CD8-positive, alpha-beta memory T cell (primary cell): Measurements from ENCODE around the gene TH. TPM values are rescaled to one million over a fixed set of nuclear protein-coding genes. Genes with fewer than 3 reads are reported as not detected.

Source experiments
- CTCF ChIA-PET: fragments of 350-600 bp; sonication (Branson Sonifier 250); formaldehyde crosslinking; loops from one replicate; lab custom pipeline; 2021; ENCODE audit warnings: antibody characterized with exemption; lab: Charles Lee
- POLR2A ChIA-PET: fragments of 350-600 bp; sonication (Branson Sonifier 250); formaldehyde crosslinking; loops from one replicate; lab custom pipeline; 2021; ENCODE audit warnings: antibody characterized with exemption; lab: Charles Lee
- DNase-seq, 5 donors: peaks; one replicate each; pipeline versions ENCODE4 v3.0.0 to v3.0.0-alpha.2; 2020 to 2022; ENCODE audit warnings: mixed read lengths in 1 of 5
- H3K27ac ChIP-seq: one replicate; pipeline ENCODE4 v1.7.0; 2013; ENCODE audit warnings: low read depth, mild to moderate bottlenecking, low read length, moderate library complexity
- H3K27me3 ChIP-seq: 2 replicates; pipeline ENCODE4 v1.7.0; 2013; ENCODE audit warnings: low read length, mild to moderate bottlenecking; ENCODE audit not compliant: insufficient read depth, poor library complexity, severe bottlenecking
- H3K36me3 ChIP-seq: 2 replicates; pipeline ENCODE4 v1.7.0; 2013; ENCODE audit warnings: mild to moderate bottlenecking, low read length, moderate library complexity; ENCODE audit not compliant: insufficient read depth
- H3K4me1 ChIP-seq: 2 replicates; pipeline ENCODE4 v1.7.0; 2013; ENCODE audit warnings: mild to moderate bottlenecking, low read length, moderate library complexity; ENCODE audit not compliant: insufficient read depth
- H3K4me3 ChIP-seq: 2 replicates; pipeline ENCODE4 v1.7.0; 2013; ENCODE audit warnings: mild to moderate bottlenecking, low read length
- H3K9me3 ChIP-seq: 2 replicates; pipeline ENCODE4 v1.7.0; 2013; ENCODE audit warnings: mild to moderate bottlenecking, low read length
- H3K27ac Mint-ChIP-seq, 8 donors: one replicate each; pipeline ENCODE4 v1.8.0; 2020 to 2021; ENCODE audit warnings: mixed read lengths in 8 of 8, mild to moderate bottlenecking in 6 of 8, inconsistent platforms in 3 of 8, moderate library complexity in 3 of 8
- H3K27me3 Mint-ChIP-seq, 2 donors: one replicate each; pipeline ENCODE4 v1.8.0; 2020 to 2021; ENCODE audit warnings: mixed read lengths in 2 of 2, mild to moderate bottlenecking in 1 of 2, moderate library complexity in 1 of 2
- H3K36me3 Mint-ChIP-seq, 3 donors: one replicate each; pipeline ENCODE4 v1.8.0; 2020 to 2021; ENCODE audit warnings: mixed read lengths in 3 of 3, inconsistent platforms in 1 of 3, mild to moderate bottlenecking in 1 of 3
- H3K4me1 Mint-ChIP-seq, 3 donors: one replicate each; pipeline ENCODE4 v1.8.0; 2020 to 2021; ENCODE audit warnings: mixed read lengths in 3 of 3, inconsistent platforms in 1 of 3, mild to moderate bottlenecking in 1 of 3
- H3K4me3 Mint-ChIP-seq, 7 donors: one replicate each; pipeline ENCODE4 v1.8.0; 2020 to 2021; ENCODE audit warnings: mixed read lengths in 7 of 7, mild to moderate bottlenecking in 6 of 7, moderate library complexity in 4 of 7, inconsistent platforms in 2 of 7
- H3K9me3 Mint-ChIP-seq, 5 donors: one replicate each; pipeline ENCODE4 v1.8.0; 2020 to 2022; ENCODE audit warnings: mixed read lengths in 5 of 5, mild to moderate bottlenecking in 3 of 5, moderate library complexity in 2 of 5, inconsistent platforms in 1 of 5
- polyA plus RNA-seq: library from polyadenylated mRNA; unstranded; fragments of 300-500 nt; fragmentation: Illumina TruSeq; gene quantifications from one replicate; pipeline ENCODE4 v1.2.3, GENCODE V29; 2021
- total RNA-seq, 2 experiments: library from RNA; stranded (reverse); gene quantifications; one replicate each; pipeline ENCODE4 v1.2.3, GENCODE V29; 2021

Gene TH
- total and polyA plus RNA-seq, 3 experiments from 2014 or later = not detected

DNA sequence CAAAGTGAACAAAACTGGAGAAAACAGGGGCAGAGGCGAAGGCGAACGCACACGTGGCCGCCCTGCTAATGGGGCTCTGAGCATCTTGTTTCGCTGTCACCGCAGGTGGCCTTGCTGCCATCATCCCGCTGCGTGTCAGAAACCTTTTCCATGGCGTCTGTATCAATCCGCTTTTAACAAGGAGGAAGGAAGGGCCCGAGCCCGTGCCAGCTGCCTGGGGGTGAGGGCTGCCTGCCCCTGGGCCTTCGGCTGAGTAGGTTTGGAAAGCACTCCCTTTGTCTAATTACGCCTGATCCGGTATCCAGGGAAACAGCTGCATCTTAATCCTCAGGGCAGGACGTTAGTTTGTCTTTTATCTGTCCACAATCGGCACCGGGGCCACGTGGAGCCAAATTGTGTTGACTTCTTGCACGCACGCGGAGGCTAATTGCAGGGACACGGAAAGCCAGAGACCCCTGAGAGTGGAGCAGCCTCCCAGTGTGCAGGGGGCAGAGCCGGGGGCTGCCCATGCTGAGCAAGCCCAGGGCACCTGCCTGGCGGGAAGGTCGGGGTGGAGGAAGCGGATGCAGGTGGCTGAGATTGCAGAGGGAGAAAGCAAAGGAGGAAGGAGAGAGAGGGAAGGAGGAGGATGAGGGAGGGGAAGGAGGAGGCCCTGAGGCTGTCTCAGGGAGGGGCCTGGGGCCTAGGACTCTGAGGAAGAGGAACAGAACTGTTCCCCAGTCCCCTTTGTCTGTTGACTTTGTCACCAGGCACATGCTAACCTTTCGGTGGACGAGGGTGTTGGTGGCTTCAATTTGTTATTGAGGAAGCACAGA is 19.2 kb upstream of the TH start:
- CTCF ChIA-PET = no interaction called here
- H3K4me1 Mint-ChIP-seq = peaks cover 0 to 1% (median under 1%) of the 10 kb centered on the region in 3 donors
- H3K4me3 Mint-ChIP-seq = no peak overlapping the region

DNA sequence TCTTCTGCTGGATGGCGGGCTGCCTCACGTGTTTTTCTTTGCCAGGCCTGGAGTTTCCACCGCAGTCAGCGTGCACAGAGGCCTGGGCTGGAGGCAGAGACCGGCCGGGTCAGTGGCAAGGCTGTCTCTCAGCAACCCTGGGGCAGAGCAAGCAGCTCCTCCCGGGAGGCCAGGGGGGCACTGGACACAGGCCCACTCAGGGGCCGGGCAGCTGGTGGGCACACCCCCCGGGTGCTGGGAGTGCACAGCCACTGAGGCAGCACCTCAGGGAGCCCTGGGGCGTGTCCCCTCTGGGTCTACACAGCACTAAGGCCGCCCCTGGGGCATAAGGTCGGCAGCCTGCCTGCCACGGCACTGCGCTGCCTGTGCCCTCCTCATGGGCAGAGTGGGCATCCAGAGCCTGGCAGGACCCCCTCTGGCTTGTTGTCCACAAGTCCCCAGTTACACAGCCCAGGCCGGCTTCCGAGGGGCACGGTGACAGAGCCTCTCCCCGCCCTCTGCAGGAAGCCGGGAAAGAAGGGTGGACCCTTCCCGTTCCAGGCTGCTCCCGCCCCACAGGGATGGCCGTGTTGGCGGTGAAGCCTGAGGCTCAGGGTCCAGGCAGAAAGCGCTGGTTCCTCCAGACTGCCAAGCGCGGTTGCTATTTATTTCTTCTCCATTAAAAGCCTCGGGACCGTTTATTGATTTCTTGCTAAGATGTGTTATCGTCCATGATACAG is 18.5 kb upstream of the TH start:
- H3K9me3 Mint-ChIP-seq = no peaks in the 10 kb centered on the region
- no peaks in the 10 kb centered on the region for H3K36me3 Mint-ChIP-seq
- H3K9me3 ChIP-seq = no peaks in the 10 kb centered on the region
- no peak overlapping the region for H3K4me3 ChIP-seq
- no peaks in the 10 kb centered on the region for H3K27me3 ChIP-seq
- CTCF ChIA-PET = no interaction called here
- H3K4me3 Mint-ChIP-seq = no peak overlapping the region
- no peak overlapping the region for H3K27ac Mint-ChIP-seq
- H3K27me3 Mint-ChIP-seq = peaks cover 7 to 31% of the 10 kb centered on the region in 2 donors
- peaks cover 0 to 1% (median 0%) of the 10 kb centered on the region in 3 donors for H3K4me1 Mint-ChIP-seq
- peaks cover 6% of the 10 kb centered on the region for H3K4me1 ChIP-seq
- no peak overlapping the region for H3K27ac ChIP-seq
- H3K36me3 ChIP-seq = no peaks in the 10 kb centered on the region
- DNase-seq = no peak
- POLR2A ChIA-PET = no interaction called here

More for the DNA sequence above, 19.2 kb upstream of the TH start:
- Histone ChIP-seq H3K4me1 (peaks cover 6% of the 10 kb centered on the region), H3K36me3 (no peaks in the 10 kb centered on the region), H3K4me3 (no peak overlapping the region), H3K27ac (no peak overlapping the region), H3K9me3 (no peaks in the 10 kb centered on the region), H3K27me3 (no peaks in the 10 kb centered on the region)
- Mint-ChIP-seq H3K36me3 (no peaks in the 10 kb centered on the region), H3K9me3 (no peaks in the 10 kb centered on the region), H3K27me3 (peaks cover 7 to 28% of the 10 kb centered on the region in 2 donors), H3K27ac (no peak overlapping the region)
- no peak for DNase-seq
- POLR2A ChIA-PET = no interaction called here

GRCh38 chr11:2188745-2189144 is 17.1 kb upstream of the TH start:
- Histone ChIP-seq H3K27ac (no peak overlapping the region), H3K9me3 (no peaks in the 10 kb centered on the region), H3K27me3 (no peaks in the 10 kb centered on the region), H3K36me3 (no peaks in the 10 kb centered on the region), H3K4me3 (no peak overlapping the region), H3K4me1 (peaks cover 6% of the 10 kb centered on the region)
- DNase-seq = no peak
- no peak overlapping the region for H3K27ac Mint-ChIP-seq
- no peaks in the 10 kb centered on the region for H3K9me3 Mint-ChIP-seq
- H3K4me3 Mint-ChIP-seq = no peak overlapping the region
- POLR2A ChIA-PET = no interaction called here
- CTCF ChIA-PET = no interaction called here
- no peaks in the 10 kb centered on the region for H3K4me1 Mint-ChIP-seq
- H3K36me3 Mint-ChIP-seq = no peaks in the 10 kb centered on the region
- H3K27me3 Mint-ChIP-seq = peaks cover 6 to 34% of the 10 kb centered on the region in 2 donors

GRCh38 chr11:2187280-2187707 is 15.7 kb upstream of the TH start:
- no peaks in the 10 kb centered on the region for H3K36me3 ChIP-seq
- ChIA-PET CTCF (interaction anchor here (0.7 to 4.0 kb wide), 5 partner anchors 10 to 238 kb away, joined by 3 to 28 read pairs (median 5); no protein-coding TSS in a partner anchor), POLR2A (no interaction called here)
- H3K27me3 Mint-ChIP-seq = peaks cover 6 to 34% of the 10 kb centered on the region in 2 donors
- H3K4me3 ChIP-seq = no peak overlapping the region
- H3K9me3 Mint-ChIP-seq = no peaks in the 10 kb centered on the region
- peaks cover 6% of the 10 kb centered on the region for H3K4me1 ChIP-seq
- no peak overlapping the region for H3K4me3 Mint-ChIP-seq
- no peaks in the 10 kb centered on the region for H3K9me3 ChIP-seq
- H3K4me1 Mint-ChIP-seq = peaks cover 0 to 1% (median 0%) of the 10 kb centered on the region in 3 donors
- H3K27ac ChIP-seq = no peak overlapping the region
- H3K36me3 Mint-ChIP-seq = no peaks in the 10 kb centered on the region
- DNase-seq = no peak
- no peak overlapping the region for H3K27ac Mint-ChIP-seq
- no peaks in the 10 kb centered on the region for H3K27me3 ChIP-seq

- Mint-ChIP-seq H3K4me1 (peaks cover 0 to 1% (median 0%) of the 10 kb centered on the region in 3 donors), H3K27ac (no peak overlapping the region), H3K9me3 (no peaks in the 10 kb centered on the region), H3K27me3 (peaks cover 6 to 33% of the 10 kb centered on the region in 2 donors), H3K36me3 (no peaks in the 10 kb centered on the region), H3K4me3 (no peak overlapping the region)
- ChIA-PET POLR2A (no interaction called here), CTCF (interaction anchor here (0.7 to 4.0 kb wide), 9 partner anchors 8 to 238 kb away, joined by 3 to 28 read pairs (median 4); no protein-coding TSS in a partner anchor)
- H3K27me3 ChIP-seq = no peaks in the 10 kb centered on the region
- H3K4me3 ChIP-seq = no peak overlapping the region
- H3K36me3 ChIP-seq = no peaks in the 10 kb centered on the region
- no peaks in the 10 kb centered on the region for H3K9me3 ChIP-seq
- no peak overlapping the region for H3K27ac ChIP-seq
- DNase-seq = peak in 3 of 5 donors; percentile 19 to 62 (median 45)
- peaks cover 6% of the 10 kb centered on the region for H3K4me1 ChIP-seq
Measured at GRCh38 chr11:2186669-2187279, 15.2 kb upstream of the TH start.

DNA sequence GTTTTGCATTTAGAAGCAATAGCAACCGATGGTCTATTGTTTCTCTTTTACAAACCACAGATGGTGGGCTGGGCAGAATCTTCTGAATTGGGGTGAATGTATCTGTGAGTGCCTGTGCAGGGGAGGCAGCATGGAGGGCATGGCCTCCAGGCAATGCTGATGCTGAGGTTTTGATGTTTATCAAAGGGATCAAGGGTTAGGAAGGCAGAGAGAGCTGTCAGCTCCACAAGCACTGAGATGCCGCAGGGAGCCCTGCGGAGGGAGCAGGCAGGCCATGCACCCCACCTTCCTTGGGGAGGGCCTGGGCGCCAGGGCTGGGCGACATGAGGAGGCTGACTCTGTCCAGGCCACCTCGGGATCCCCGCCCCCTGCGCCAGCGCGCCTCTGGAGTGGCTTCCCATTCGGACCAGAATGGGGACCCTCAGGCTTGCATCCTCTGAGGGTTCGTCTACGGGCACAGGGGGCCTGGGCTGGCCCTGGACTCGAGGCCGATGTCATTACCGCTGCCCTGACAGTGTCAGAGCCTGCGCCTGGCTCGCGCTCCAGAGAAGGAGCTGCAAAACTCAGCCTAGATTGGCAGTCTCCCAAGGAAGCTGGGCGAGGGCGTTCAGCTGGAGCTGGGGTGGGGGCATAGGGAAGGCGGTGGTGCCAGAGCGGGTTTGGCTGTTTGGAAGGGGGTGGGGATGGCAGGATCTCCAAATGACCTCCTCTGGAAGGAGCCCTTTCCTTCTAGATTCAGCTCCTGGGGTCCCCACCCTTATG is 13.9 kb upstream of the TH start:
- no peaks in the 10 kb centered on the region for H3K9me3 Mint-ChIP-seq
- no peak overlapping the region for H3K27ac Mint-ChIP-seq
- Histone ChIP-seq H3K4me3 (no peak overlapping the region), H3K4me1 (peaks cover 6% of the 10 kb centered on the region), H3K9me3 (no peaks in the 10 kb centered on the region), H3K36me3 (no peaks in the 10 kb centered on the region), H3K27ac (no peak overlapping the region), H3K27me3 (no peaks in the 10 kb centered on the region)
- no peak overlapping the region for H3K4me3 Mint-ChIP-seq
- POLR2A ChIA-PET = no interaction called here
- CTCF ChIA-PET = interaction anchor here (1.0 to 4.0 kb wide), 4 partner anchors 9 to 240 kb away, joined by 3 to 28 read pairs (median 4); no protein-coding TSS in a partner anchor
- peaks cover 0 to 1% (median 0%) of the 10 kb centered on the region in 3 donors for H3K4me1 Mint-ChIP-seq
- no peaks in the 10 kb centered on the region for H3K36me3 Mint-ChIP-seq
- H3K27me3 Mint-ChIP-seq = peaks cover 3 to 26% of the 10 kb centered on the region in 2 donors
- no peak for DNase-seq

DNA sequence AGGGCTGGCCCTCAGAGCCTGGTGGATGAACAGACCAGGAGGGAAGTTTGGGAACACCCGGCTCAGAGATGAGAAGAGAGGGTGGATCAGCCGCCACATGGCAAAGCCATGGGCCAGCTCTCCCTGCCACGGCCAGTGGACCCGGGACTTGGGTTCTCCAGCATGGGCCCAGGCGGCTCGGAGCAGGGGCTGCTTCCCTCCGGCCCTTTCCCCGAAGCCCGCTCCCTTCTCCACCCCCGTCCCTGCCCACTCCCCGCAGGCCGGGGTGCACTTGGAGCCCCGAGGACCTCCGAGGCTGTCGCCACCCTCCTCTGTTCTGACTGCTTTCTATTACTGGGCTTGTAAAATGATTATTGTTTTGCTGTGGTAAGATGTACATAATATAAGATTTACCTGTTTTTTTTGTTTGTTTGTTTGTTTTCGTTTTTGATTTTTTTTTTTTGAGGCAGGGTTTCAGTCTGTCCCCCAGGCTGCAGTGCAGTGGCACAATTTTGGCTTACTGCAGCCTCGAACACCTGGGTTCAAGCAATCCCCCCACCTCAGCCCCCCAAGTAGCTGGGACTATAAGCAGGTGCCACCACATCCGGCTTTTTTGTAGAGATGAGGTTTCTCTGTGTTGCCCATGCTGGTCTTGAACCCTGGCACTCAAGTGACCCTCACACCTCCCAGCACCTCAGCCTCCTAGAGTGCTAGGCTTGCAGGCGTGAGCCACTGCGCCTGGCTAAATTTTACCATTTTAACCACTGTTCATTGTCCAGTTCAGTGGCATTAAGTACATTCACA is 11.3 kb upstream of the TH start:
- peaks cover 0 to 1% (median 0%) of the 10 kb centered on the region in 3 donors for H3K4me1 Mint-ChIP-seq
- Histone ChIP-seq H3K36me3 (no peaks in the 10 kb centered on the region), H3K27ac (no peak overlapping the region), H3K4me3 (no peak overlapping the region), H3K4me1 (peaks cover 6% of the 10 kb centered on the region), H3K27me3 (no peaks in the 10 kb centered on the region), H3K9me3 (no peaks in the 10 kb centered on the region)
- ChIA-PET CTCF (no interaction called here), POLR2A (interaction anchor here (0.6 kb wide), 1 partner anchor 336 kb away, joined by 5 read pairs; no protein-coding TSS in a partner anchor)
- no peaks in the 10 kb centered on the region for H3K36me3 Mint-ChIP-seq
- peaks cover 0 to 13% of the 10 kb centered on the region in 2 donors for H3K27me3 Mint-ChIP-seq
- peak overlapping the region in 1 of 8 donors; percentile 14 for H3K27ac Mint-ChIP-seq
- no peak overlapping the region for H3K4me3 Mint-ChIP-seq
- DNase-seq = no peak
- H3K9me3 Mint-ChIP-seq = no peaks in the 10 kb centered on the region
